Loucy (cell line): ENCODE data around the gene FERMT3.

Experiments used
- H2AFZ ChIP-seq: fragments of 200-600 bp; sonication (generic); 2 replicates; pipeline ENCODE4 v1.6.0; 2016; ENCODE audit warnings: antibody characterized with exemption, mild to moderate bottlenecking, low read length, moderate library complexity
- H3F3A ChIP-seq: fragments of 200-600 bp; 2 replicates; pipeline ENCODE4 v1.6.0; 2016; ENCODE audit warnings: antibody characterized with exemption, low read depth, mild to moderate bottlenecking
- H3K27me3 ChIP-seq: fragments of 200-600 bp; sonication (generic); 2 replicates; pipeline ENCODE4 v1.6.1; 2014; ENCODE audit warnings: low read length, mild to moderate bottlenecking; ENCODE audit not compliant: insufficient read depth, poor library complexity, severe bottlenecking
- H3K36me3 ChIP-seq: fragments of 200-600 bp; sonication (generic); 2 replicates; pipeline ENCODE4 v1.6.1; 2016; ENCODE audit warnings: low read length; ENCODE audit not compliant: insufficient read depth
- H3K4me1 ChIP-seq: fragments of 200-600 bp; sonication (generic); 2 replicates; pipeline ENCODE4 v1.5.1; 2014; ENCODE audit warnings: low read length, mild to moderate bottlenecking; ENCODE audit not compliant: insufficient read depth, poor library complexity, severe bottlenecking
- H3K4me2 ChIP-seq: fragments of 200-600 bp; sonication (generic); 2 replicates; pipeline ENCODE4 v1.6.0; 2014; ENCODE audit warnings: antibody characterized with exemption, low read length, low read depth, mild to moderate bottlenecking; ENCODE audit not compliant: poor library complexity, severe bottlenecking
- H3K4me3 ChIP-seq: fragments of 200-600 bp; sonication (generic); 2 replicates; pipeline ENCODE4 v1.5.1; 2014; ENCODE audit warnings: low read length, mild to moderate bottlenecking, mixed read lengths; ENCODE audit not compliant: poor library complexity, severe bottlenecking
- H3K79me2 ChIP-seq: fragments of 200-600 bp; sonication (generic); 2 replicates; pipeline ENCODE4 v1.6.1; 2014; ENCODE audit warnings: low read length; ENCODE audit not compliant: insufficient read depth
- H3K9ac ChIP-seq: fragments of 200-600 bp; sonication (generic); 2 replicates; pipeline ENCODE4 v1.6.0; 2014; ENCODE audit warnings: mild to moderate bottlenecking, low read depth, low read length, moderate library complexity; ENCODE audit not compliant: poor library complexity, severe bottlenecking
- H3K9me2 ChIP-seq: fragments of 200-600 bp; sonication (generic); replicated peaks from 2 replicates; pipeline ENCODE4 v1.6.1; 2016; ENCODE audit warnings: low read depth, low read length, mixed read lengths
- H3K9me3 ChIP-seq: fragments of 200-600 bp; sonication (generic); 2 replicates; pipeline ENCODE4 v1.6.1; 2014; ENCODE audit warnings: mild to moderate bottlenecking, antibody characterized with exemption, low read length, low read depth; ENCODE audit not compliant: insufficient read depth
- H4K20me1 ChIP-seq: fragments of 200-600 bp; sonication (generic); 2 replicates; pipeline ENCODE4 v1.6.0; 2014; ENCODE audit warnings: antibody characterized with exemption, low read length, mild to moderate bottlenecking; ENCODE audit not compliant: insufficient read depth, poor library complexity, severe bottlenecking
- CTCF ChIP-seq: fragments of 200-600 bp; sonication (generic); conservative IDR thresholded peaks from 2 replicates; pipeline ENCODE4 v1.5.1; 2014; ENCODE audit warnings: mild to moderate bottlenecking, antibody characterized with exemption, low read length
- EZH2phosphoT487 ChIP-seq: fragments of 200-600 bp; IDR thresholded peaks from 2 replicates; pipeline ENCODE4 v1.6.1; 2018; ENCODE audit warnings: antibody characterized with exemption, mild to moderate bottlenecking, moderate library complexity, borderline replicate concordance

Gene FERMT3

GRCh38 chr11:64241491-64242374 lies 35.2 kb downstream of the FERMT3 start:
- TF ChIP-seq CTCF, result no peak
- TF ChIP-seq EZH2phosphoT487, result no peak
- H3K4me3 ChIP-seq, result peak overlapping the region; percentile 92
- H3K9me2 ChIP-seq, result no peaks in the 10 kb centered on the region
- peaks cover 31% of the 10 kb centered on the region for H4K20me1 ChIP-seq
- peaks cover 33% of the 10 kb centered on the region for H3K4me1 ChIP-seq
- H3K79me2 ChIP-seq, result peaks cover 48% of the 10 kb centered on the region
- no peaks in the 10 kb centered on the region for H3K9me3 ChIP-seq
- peaks cover 11% of the 10 kb centered on the region; the same call in 1 of the 2 replicates for H3K36me3 ChIP-seq
- H3F3A ChIP-seq, result peaks cover 5% of the 10 kb centered on the region; the same call in 1 of the 2 replicates
- peak overlapping the region; percentile 86 for H3K9ac ChIP-seq
- peak overlapping the region; percentile 91 for H3K4me2 ChIP-seq
- H3K27me3 ChIP-seq, result no peaks in the 10 kb centered on the region
- H2AFZ ChIP-seq, result peak overlapping the region; percentile 41; the same call in 1 of the 2 replicates

GRCh38 chr11:64243236-64243854 lies 36.8 kb downstream of the FERMT3 start:
- no peak for TF ChIP-seq EZH2phosphoT487
- no peak for TF ChIP-seq CTCF
- H2AFZ ChIP-seq, result no peak overlapping the region
- H3K9ac ChIP-seq, result peak overlapping the region; percentile 29
- no peaks in the 10 kb centered on the region for H3K9me2 ChIP-seq
- peaks cover 48% of the 10 kb centered on the region for H3K79me2 ChIP-seq
- peaks cover 8% of the 10 kb centered on the region; the same call in 1 of the 2 replicates for H3F3A ChIP-seq
- peak overlapping the region; percentile 84 for H3K4me2 ChIP-seq
- H3K9me3 ChIP-seq, result no peaks in the 10 kb centered on the region
- H3K36me3 ChIP-seq, result peaks cover 11% of the 10 kb centered on the region; the same call in 1 of the 2 replicates
- no peak overlapping the region for H3K4me3 ChIP-seq
- peaks cover 37% of the 10 kb centered on the region for H3K4me1 ChIP-seq
- peaks cover 31% of the 10 kb centered on the region for H4K20me1 ChIP-seq
- no peaks in the 10 kb centered on the region for H3K27me3 ChIP-seq

GRCh38 chr11:64244107-64244506 lies 37.6 kb downstream of the FERMT3 start:
- H3K9ac ChIP-seq, result no peak overlapping the region
- TF ChIP-seq EZH2phosphoT487, result no peak
- TF ChIP-seq CTCF, result no peak
- H3K79me2 ChIP-seq, result peaks cover 48% of the 10 kb centered on the region
- H3K36me3 ChIP-seq, result peaks cover 11% of the 10 kb centered on the region; the same call in 1 of the 2 replicates
- H4K20me1 ChIP-seq, result peaks cover 31% of the 10 kb centered on the region
- no peaks in the 10 kb centered on the region for H3K27me3 ChIP-seq
- peaks cover 38% of the 10 kb centered on the region for H3K4me1 ChIP-seq
- no peak overlapping the region for H2AFZ ChIP-seq
- peaks cover 8% of the 10 kb centered on the region; the same call in 1 of the 2 replicates for H3F3A ChIP-seq
- H3K9me2 ChIP-seq, result no peaks in the 10 kb centered on the region
- H3K4me3 ChIP-seq, result no peak overlapping the region
- no peaks in the 10 kb centered on the region for H3K9me3 ChIP-seq
- peak overlapping the region; percentile 84 for H3K4me2 ChIP-seq
